ENCODE data around the gene DPY19L3.
"Not testable (repeated sequence)": the region's sequence is repeated elsewhere in the genome, so short reads cannot be mapped to it uniquely, and the experiment has no call there.

The DPY19L3 gene

GRCh38 chr19:32396046-32396652, 9.4 kb upstream of the DPY19L3 start:
- no peak for DNase-seq (ENCODE audit: low spot score)

GRCh38 chr19:32397671-32398101, 7.9 kb upstream of the DPY19L3 start:
- DNase-seq (ENCODE audit: low spot score) = no peak

- DNase-seq (ENCODE audit: low spot score) = no peak
Measured at GRCh38 chr19:32401992-32402391, 3.6 kb upstream of the DPY19L3 start.

GRCh38 chr19:32403291-32403995, 2.1 kb upstream of the DPY19L3 start:
- no peak for DNase-seq (ENCODE audit: low spot score)

- no peak for DNase-seq (ENCODE audit: low spot score)
Measured at GRCh38 chr19:32404213-32404932, 1.2 kb upstream of the DPY19L3 start.

- peak; percentile 53 for DNase-seq (ENCODE audit: low spot score)
Measured at GRCh38 chr19:32404933-32405430, 588 bp upstream of the DPY19L3 start.

GRCh38 chr19:32406161-32407003, 812 bp downstream of the DPY19L3 start:
- peak; percentile 14 for DNase-seq (ENCODE audit: low spot score)

GRCh38 chr19:32407004-32407992, 1.7 kb downstream of the DPY19L3 start:
- DNase-seq (ENCODE audit: low spot score) = peak; percentile 42

GRCh38 chr19:32415246-32415645, 9.7 kb downstream of the DPY19L3 start:
- DNase-seq (ENCODE audit: low spot score) = peak; percentile 57

- DNase-seq (ENCODE audit: low spot score) = no peak
Measured at GRCh38 chr19:32415669-32416068, 10.1 kb downstream of the DPY19L3 start.

GRCh38 chr19:32416749-32417456, 11.3 kb downstream of the DPY19L3 start:
- no peak for DNase-seq (ENCODE audit: low spot score)

- DNase-seq (ENCODE audit: low spot score) = no peak
Measured at GRCh38 chr19:32418155-32418554, 12.6 kb downstream of the DPY19L3 start.

GRCh38 chr19:32421589-32422361, 16.2 kb downstream of the DPY19L3 start:
- peak; percentile 38 for DNase-seq (ENCODE audit: low spot score)

GRCh38 chr19:32422435-32422834, 16.9 kb downstream of the DPY19L3 start:
- DNase-seq (ENCODE audit: low spot score) = no peak

GRCh38 chr19:32423944-32424343, 18.4 kb downstream of the DPY19L3 start:
- not testable (repeated sequence) for DNase-seq (ENCODE audit: low spot score)

- DNase-seq (ENCODE audit: low spot score) = no peak
Measured at GRCh38 chr19:32427536-32427935, 22.0 kb downstream of the DPY19L3 start.

- no peak for DNase-seq (ENCODE audit: low spot score)
Measured at GRCh38 chr19:32436692-32437091, 31.1 kb downstream of the DPY19L3 start.

GRCh38 chr19:32437096-32437495, 31.5 kb downstream of the DPY19L3 start:
- no peak for DNase-seq (ENCODE audit: low spot score)

GRCh38 chr19:32438751-32439150, 33.2 kb downstream of the DPY19L3 start:
- no peak for DNase-seq (ENCODE audit: low spot score)

All from globus pallidus (tissue), 1 donor.